Endothelial cell of umbilical vein (primary cell): ENCODE measurements around the gene ZBTB20. TPM values are rescaled to one million over a fixed set of nuclear protein-coding genes. Genes with fewer than 3 reads are reported as not detected.

ENCODE experiments used
- BruUV-seq: library from RNA; stranded (reverse); fragments of 400-500 nt; replicated peaks from 2 replicates; lab custom pipeline; 2021; lab: Mats Ljungman, UMichigan
- CTCF ChIA-PET: fragments of 300-600, 350-600 bp; sonication (Branson Sonifier 250); formaldehyde crosslinking; loops from one replicate; lab custom pipeline; 2021; ENCODE audit warnings: antibody characterized with exemption, inconsistent platforms; lab: Charles Lee
- POLR2A ChIA-PET: fragments of 300-600, 350-600 bp; sonication (Branson Sonifier 250); formaldehyde crosslinking; loops from one replicate; lab custom pipeline; 2021; ENCODE audit warnings: antibody characterized with exemption, inconsistent platforms; lab: Charles Lee
- DNase-seq: peaks from one replicate; pipeline ENCODE4 v3.0.0-alpha.2; 2011; ENCODE audit warnings: low read depth, low spot score
- FAIRE-seq: peaks from 2 replicates; lab custom pipeline; 2011; peaks lifted over from hg19 to GRCh38; lab: Jason Lieb, UNC
- H2AFZ ChIP-seq: 2 replicates; pipeline ENCODE4 v1.6.0; 2012; ENCODE audit warnings: low read depth, low read length, control low read depth, inconsistent platforms
- H3K27ac ChIP-seq: 2 replicates; pipeline ENCODE4 v1.5.1; 2011; ENCODE audit warnings: low read depth, mild to moderate bottlenecking, control low read depth, low read length, moderate library complexity; ENCODE audit not compliant: insufficient read depth
- H3K27me3 ChIP-seq, 2 experiments: 2 replicates each; pipeline versions ENCODE4 v1.6.0 to v1.6.1; 2011; ENCODE audit warnings: low read length in 2 of 2, mixed read lengths in 1 of 2; ENCODE audit not compliant: control insufficient read depth in 2 of 2, insufficient read depth in 2 of 2
- H3K36me3 ChIP-seq, 2 experiments: 2 replicates in 1 of 2; 3 replicates in 1 of 2; pipeline ENCODE4 v1.5.1; 2011; ENCODE audit warnings: low read length in 2 of 2, mild to moderate bottlenecking in 1 of 2, moderate library complexity in 1 of 2; ENCODE audit not compliant: control insufficient read depth in 2 of 2, insufficient read depth in 2 of 2; ENCODE audit errors: extremely low read depth in 1 of 2
- H3K4me1 ChIP-seq: 3 replicates; pipeline ENCODE4 v1.5.1; 2011; ENCODE audit warnings: mild to moderate bottlenecking, low read length; ENCODE audit not compliant: control insufficient read depth, insufficient read depth; ENCODE audit errors: extremely low read depth
- H3K4me2 ChIP-seq: 2 replicates; pipeline ENCODE4 v1.6.1; 2011; ENCODE audit warnings: low read length, control low read depth, mixed read lengths; ENCODE audit not compliant: insufficient read depth
- H3K4me3 ChIP-seq, 3 experiments: fragments of 200-600 bp in 1 of 3; sonication (generic), shearing (Covaris generic) in 1 of 3; replicated peaks in 1 of 3; 2 replicates each; pipeline ENCODE4 v1.5.1; 2011 to 2016; ENCODE audit warnings: control low read depth in 3 of 3, low read length in 3 of 3, mild to moderate bottlenecking in 2 of 3, inconsistent platforms in 1 of 3, low read depth in 1 of 3, moderate library complexity in 1 of 3; ENCODE audit not compliant: insufficient read depth in 1 of 3
- H3K79me2 ChIP-seq: 2 replicates; pipeline ENCODE4 v1.6.0; 2012; ENCODE audit warnings: low read length, inconsistent platforms; ENCODE audit not compliant: control insufficient read depth, insufficient read depth
- H3K9ac ChIP-seq: replicated peaks from 2 replicates; pipeline ENCODE3; 2011; ENCODE audit warnings: low read length, control low read depth; ENCODE audit not compliant: insufficient read depth; ENCODE audit errors: extremely low read depth
- H3K9me1 ChIP-seq: replicated peaks from 3 replicates; pipeline ENCODE4 v1.6.0; 2011; ENCODE audit warnings: mild to moderate bottlenecking, low read length; ENCODE audit not compliant: control insufficient read depth, insufficient read depth; ENCODE audit errors: extremely low read depth
- H3K9me3 ChIP-seq: replicated peaks from 2 replicates; pipeline ENCODE4 v1.5.1; 2012; ENCODE audit warnings: low read length, inconsistent platforms; ENCODE audit not compliant: control insufficient read depth, insufficient read depth
- H4K20me1 ChIP-seq: replicated peaks from 2 replicates; pipeline ENCODE3; 2011; ENCODE audit warnings: mild to moderate bottlenecking, low read length; ENCODE audit not compliant: control insufficient read depth, insufficient read depth; ENCODE audit errors: extremely low read depth
- EZH2 ChIP-seq: IDR thresholded peaks from 2 replicates; pipeline ENCODE4 v1.6.1; 2012; ENCODE audit warnings: borderline replicate concordance, low read depth, mild to moderate bottlenecking, moderate library complexity, low read length, inconsistent platforms; ENCODE audit not compliant: severe bottlenecking
- FOS ChIP-seq: IDR thresholded peaks from 2 replicates; pipeline ENCODE4 v1.6.1; 2011; ENCODE audit warnings: mild to moderate bottlenecking, low read length, moderate library complexity, borderline replicate concordance; ENCODE audit not compliant: insufficient read depth
- MYC ChIP-seq: IDR thresholded peaks from one replicate; pipeline ENCODE4 v1.6.1; 2011; ENCODE audit warnings: mild to moderate bottlenecking, low read depth, low read length
- POLR2A ChIP-seq: IDR thresholded peaks from 2 replicates; pipeline ENCODE4 v1.6.1; 2012; ENCODE audit warnings: low read depth, mild to moderate bottlenecking, control low read depth, low read length
- POLR2AphosphoS5 ChIP-seq: IDR thresholded peaks from 2 replicates; pipeline ENCODE4 v1.6.1; 2012; ENCODE audit warnings: low read depth, mild to moderate bottlenecking, control low read depth, low read length, moderate library complexity; ENCODE audit not compliant: insufficient read depth
- dilution Hi-C: fragments of 300-500 bp; cut with MboI; formaldehyde crosslinking; loops from one replicate; pipeline ENCODE4 v1.15.0; 2019; ENCODE audit warnings: low sequenced_read_pairs; ENCODE audit not compliant: extremely low pct_ligation_motif_present
- intact Hi-C: fragments of 100-400 bp; cut with micrococcal nuclease; formaldehyde crosslinking; loops from one replicate; pipeline ENCODE4 v1.10.0; 2022
- polyA plus RNA-seq, 4 experiments: library from polyadenylated mRNA; depleted of rRNA in 3 of 4; stranded (reverse) in 3 of 4; unstranded in 1 of 4; fragments of >200 nt; gene quantifications; 2 replicates each; pipeline versions ENCODE4 v1.2.1 to v1.2.3, GENCODE V29; 2011 to 2012; ENCODE audit warnings: missing spikeins in 1 of 4
- total RNA-seq: library from RNA; stranded (reverse); gene quantifications from 2 replicates; pipeline ENCODE4 v1.2.3, GENCODE V29; 2021
- TF ChIP-seq, protein P1 (sequence below): IDR thresholded peaks from 2 replicates; pipeline ENCODE4 v1.6.1; 2011; ENCODE audit not compliant: insufficient read depth, insufficient read length
- TF ChIP-seq, protein P2 (sequence below), 2 donors: IDR thresholded peaks; 1 replicate in 1 of 2; 2 replicates in 1 of 2; pipeline ENCODE4 v1.5.1; 2011; ENCODE audit warnings: low read length in 2 of 2, mild to moderate bottlenecking in 2 of 2, moderate library complexity in 2 of 2, control low read depth in 1 of 2, inconsistent platforms in 1 of 2, low read depth in 1 of 2; ENCODE audit not compliant: insufficient read depth in 1 of 2; ENCODE audit errors: extremely low read depth in 1 of 2

Gene ZBTB20
- total and polyA plus RNA-seq, 2 donors (not counting 3 experiments of a cell fraction or from before 2014, with no cell fraction given): 2.1 to 20.5 TPM

GRCh38 chr3:114790752-114791151 lies 356.3 kb downstream of the ZBTB20 start:
- no peak for TF ChIP-seq POLR2A
- TF ChIP-seq, protein P1, sequence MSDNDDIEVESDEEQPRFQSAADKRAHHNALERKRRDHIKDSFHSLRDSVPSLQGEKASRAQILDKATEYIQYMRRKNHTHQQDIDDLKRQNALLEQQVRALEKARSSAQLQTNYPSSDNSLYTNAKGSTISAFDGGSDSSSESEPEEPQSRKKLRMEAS: no peak
- TF ChIP-seq MYC: no peak
- TF ChIP-seq FOS: no peak
- no peak for TF ChIP-seq EZH2
- TF ChIP-seq POLR2AphosphoS5: no peak
- TF ChIP-seq, protein P2, sequence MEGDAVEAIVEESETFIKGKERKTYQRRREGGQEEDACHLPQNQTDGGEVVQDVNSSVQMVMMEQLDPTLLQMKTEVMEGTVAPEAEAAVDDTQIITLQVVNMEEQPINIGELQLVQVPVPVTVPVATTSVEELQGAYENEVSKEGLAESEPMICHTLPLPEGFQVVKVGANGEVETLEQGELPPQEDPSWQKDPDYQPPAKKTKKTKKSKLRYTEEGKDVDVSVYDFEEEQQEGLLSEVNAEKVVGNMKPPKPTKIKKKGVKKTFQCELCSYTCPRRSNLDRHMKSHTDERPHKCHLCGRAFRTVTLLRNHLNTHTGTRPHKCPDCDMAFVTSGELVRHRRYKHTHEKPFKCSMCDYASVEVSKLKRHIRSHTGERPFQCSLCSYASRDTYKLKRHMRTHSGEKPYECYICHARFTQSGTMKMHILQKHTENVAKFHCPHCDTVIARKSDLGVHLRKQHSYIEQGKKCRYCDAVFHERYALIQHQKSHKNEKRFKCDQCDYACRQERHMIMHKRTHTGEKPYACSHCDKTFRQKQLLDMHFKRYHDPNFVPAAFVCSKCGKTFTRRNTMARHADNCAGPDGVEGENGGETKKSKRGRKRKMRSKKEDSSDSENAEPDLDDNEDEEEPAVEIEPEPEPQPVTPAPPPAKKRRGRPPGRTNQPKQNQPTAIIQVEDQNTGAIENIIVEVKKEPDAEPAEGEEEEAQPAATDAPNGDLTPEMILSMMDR (IDR thresholded peaks at IDR 0.05; ENCODE audit: extremely low read depth in 1 of 2, insufficient read depth in 1 of 2, low read depth in 1 of 2, low read length in 2 of 2): no peak
- no peaks in the 10 kb centered on the region for H3K27me3 ChIP-seq
- no peaks in the 10 kb centered on the region for H4K20me1 ChIP-seq
- no peaks in the 10 kb centered on the region for H3K79me2 ChIP-seq
- no peak overlapping the region for H3K9ac ChIP-seq
- no peak for FAIRE-seq
- no peak overlapping the region for H3K4me2 ChIP-seq
- DNase-seq: no peak
- H3K9me3 ChIP-seq: no peaks in the 10 kb centered on the region
- dilution Hi-C loops: no loop called here
- BruUV-seq: no TSS peak
- no peaks in the 10 kb centered on the region for H3K4me1 ChIP-seq
- ChIA-PET CTCF (no interaction called here), POLR2A (no interaction called here)
- no peak overlapping the region for H3K27ac ChIP-seq
- H3K36me3 ChIP-seq: no peaks in the 10 kb centered on the region
- intact Hi-C loops: no loop called here
- H3K9me1 ChIP-seq: no peaks in the 10 kb centered on the region
- no peak overlapping the region for H3K4me3 ChIP-seq
- H2AFZ ChIP-seq: no peak overlapping the region
